GM18520 (cell line): ENCODE data around the gene SPTLC2.

ENCODE experiments used
- ATAC-seq: cut with Tn5 transposase; IDR thresholded peaks from one replicate; pipeline ENCODE4 v1.9.1; 2021; ENCODE audit not compliant: unreplicated experiment

Gene SPTLC2

DNA sequence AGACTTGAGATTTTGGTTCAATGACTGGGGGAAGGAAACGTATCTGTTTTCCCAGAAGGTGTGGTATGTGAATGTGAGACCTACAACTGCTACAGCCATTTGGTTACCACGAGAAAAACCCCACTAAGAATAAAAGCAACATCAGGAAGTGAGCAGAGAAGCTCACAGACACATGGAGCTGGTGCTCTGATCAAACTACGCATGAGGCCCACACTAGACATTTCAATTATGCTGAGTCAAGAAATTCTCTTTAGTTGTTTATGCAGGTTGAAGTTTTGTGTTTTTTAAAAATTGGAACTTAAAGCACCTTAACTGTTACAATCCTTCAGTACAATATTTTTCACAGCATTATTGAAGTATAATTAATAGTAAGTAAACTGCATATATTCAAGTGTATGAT is 8.9 kb upstream of the SPTLC2 start:
- ATAC-seq, result no peak

DNA sequence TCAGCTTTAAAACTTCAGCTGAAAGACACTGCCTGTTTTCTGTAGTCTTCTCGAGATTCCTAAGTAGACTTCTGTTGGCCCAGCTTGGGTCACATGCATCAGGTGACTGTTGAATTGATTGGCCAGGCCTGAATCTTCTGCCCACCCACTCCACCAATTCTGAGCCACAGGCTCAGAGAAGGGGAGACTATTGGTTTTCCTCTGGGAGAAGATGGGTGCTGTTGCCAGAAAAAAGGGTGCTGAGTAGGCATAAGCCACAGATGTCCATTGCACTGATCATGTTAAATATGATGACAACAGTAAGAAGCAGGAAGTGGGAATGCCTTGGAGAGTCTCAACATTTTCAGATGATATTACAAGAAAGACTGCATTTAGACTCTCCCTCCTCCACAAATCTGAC is 6.8 kb upstream of the SPTLC2 start:
- no peak for ATAC-seq

DNA sequence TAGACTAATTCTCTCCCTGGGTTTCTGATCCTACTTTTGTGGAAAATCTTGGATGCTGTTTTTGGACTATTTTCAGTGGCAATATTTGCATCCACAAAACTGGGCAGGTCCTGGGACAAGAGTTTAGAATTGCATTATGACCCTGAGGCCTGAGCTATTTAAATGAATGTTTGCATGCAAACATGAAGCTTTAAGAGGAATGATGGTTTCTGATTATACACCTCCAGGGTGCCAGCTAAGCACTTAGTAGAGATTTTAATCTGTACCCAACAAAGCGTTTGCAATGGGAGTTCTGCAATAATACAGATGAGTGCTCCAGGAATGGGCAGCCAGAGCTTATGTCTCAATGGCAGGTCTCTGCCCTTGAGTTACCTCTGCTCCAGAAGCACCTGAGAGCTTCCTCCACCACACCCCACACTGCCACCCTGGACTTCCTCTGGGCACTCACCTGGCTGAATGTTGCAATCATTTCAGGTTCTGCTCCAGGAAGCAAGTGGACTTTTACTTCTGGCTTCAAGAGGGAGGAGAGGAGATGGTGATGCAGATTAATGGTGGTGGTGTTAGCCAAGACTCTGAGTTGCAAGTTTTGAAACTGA is 6.0 kb upstream of the SPTLC2 start:
- no peak for ATAC-seq

DNA sequence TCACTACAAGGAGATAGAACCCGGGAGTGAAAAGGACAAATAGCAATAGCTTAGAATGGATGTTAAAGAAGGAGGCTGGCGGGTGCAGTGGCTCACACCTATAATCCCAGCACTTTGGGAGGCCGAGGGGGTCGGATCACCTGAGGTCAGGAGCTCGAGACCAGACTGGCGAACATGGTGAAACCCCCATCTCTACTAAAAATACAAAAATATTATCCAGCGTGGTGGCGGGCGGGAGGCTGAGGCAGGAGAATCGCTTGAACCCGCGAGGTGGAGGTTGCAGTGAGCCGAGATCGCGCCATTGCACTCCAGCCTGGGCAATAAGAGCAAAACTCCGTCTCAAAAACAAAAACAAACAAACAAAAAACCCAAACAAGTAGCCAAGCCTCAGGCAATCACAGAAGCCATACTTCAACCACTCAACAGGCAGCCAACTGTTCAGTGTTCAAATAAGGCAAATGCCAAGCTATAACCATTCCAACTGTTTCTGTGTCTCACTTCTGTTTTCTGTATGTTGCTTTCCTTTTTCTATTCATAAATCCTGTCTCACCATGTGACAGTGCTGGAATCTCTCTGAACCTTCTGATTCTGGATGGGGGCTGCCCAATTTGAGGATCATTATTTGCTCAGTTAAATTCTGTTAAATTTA is 3.9 kb upstream of the SPTLC2 start:
- ATAC-seq, result no peak

DNA sequence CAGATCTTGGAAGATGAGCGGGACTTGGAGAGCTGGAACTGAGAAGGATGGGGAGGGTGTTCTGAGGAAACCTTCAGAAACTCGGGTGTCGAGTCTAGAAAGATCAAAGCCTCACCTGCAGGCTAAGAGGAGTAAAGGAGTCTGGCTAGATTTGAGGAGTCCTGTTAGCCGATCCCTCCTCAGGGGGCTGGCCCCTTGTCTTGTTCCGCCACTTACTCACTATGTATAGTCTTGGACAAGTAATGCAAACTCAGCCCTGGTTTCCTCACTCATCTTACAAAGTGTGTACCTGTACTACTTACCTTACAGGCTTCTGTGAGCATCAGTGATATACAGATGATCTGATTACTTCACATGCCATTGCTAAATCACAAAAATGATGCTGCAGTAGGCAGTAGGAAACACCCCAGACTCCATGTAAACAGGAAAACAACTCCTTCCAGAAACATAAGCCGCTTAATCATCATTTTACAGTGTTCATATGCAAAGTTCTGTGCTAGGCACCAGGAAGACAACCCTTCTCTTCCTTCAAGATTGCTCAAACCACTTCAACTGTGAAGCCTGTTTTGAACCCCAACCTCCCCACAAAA is 2.0 kb upstream of the SPTLC2 start:
- ATAC-seq, result no peak

DNA sequence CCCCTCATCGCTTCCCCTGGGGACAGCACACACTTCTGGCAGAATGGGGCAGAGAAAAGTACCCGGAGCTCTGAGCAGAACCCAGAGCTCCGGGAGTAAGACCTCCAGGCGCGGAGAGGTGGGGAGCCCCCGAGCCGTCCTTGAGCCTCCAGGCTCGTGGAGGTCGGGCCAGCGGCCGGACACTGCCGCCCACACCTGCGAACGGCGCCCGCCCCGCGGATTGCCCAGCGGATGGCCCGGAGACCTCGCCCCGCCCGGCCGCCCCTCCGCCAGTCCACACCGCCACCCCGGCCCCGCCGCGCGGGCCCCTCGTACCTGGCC is 344 bp downstream of the SPTLC2 start:
- no peak for ATAC-seq

DNA sequence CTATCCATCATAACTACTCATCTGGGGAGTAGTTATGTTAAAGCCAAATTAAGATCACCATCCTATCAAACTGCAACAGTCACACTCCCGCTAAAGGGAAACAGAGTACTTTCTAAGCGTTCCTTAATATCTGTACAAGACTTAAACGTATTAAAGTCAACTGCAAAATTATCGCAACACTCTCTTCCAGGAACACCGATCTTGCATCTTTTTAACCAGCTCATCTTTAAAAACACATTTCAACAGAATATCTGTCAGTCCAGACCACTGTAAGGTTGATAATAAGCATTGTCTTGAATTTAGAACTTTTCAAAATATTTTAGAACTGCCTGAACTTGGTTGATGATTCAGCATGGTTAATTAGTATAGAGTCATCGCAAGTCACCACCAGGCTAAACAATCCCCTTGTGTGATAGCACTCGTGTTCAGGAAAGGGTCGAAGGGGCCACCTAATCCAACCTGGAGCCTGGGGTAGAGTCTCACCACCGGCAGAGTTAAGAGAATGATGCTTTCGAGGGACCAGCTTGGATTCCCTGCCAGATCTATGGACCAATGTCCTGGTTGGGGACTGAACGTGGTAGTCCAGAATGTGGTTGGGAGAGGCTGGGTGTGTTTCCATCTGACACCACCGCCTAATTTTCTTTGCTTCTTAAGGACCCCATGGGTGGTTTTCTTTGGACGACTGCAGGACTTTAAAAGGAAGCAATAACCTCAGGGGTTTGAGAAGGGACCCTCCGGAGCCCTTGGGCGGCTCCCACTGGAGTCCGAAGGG is 890 bp downstream of the SPTLC2 start:
- no peak for ATAC-seq

DNA sequence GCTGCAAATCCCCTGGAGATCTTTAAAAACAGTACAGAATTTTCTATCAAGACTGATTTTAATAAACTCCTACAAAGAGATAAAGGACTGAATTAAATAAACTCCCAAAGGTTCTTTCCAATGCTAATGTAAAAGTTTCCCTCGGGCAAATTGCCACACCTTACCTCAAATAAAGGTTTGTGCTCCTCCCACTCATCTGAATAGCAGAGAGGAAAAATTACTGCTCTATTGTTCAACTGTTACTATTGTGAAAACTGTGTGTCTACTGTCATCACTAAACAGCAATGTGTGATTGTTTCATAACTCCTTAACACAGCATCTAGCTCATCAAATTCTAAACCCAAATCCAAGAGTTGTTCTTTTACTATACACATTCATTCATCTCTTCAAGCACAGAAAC is 3.2 kb downstream of the SPTLC2 start:
- ATAC-seq, result no peak

DNA sequence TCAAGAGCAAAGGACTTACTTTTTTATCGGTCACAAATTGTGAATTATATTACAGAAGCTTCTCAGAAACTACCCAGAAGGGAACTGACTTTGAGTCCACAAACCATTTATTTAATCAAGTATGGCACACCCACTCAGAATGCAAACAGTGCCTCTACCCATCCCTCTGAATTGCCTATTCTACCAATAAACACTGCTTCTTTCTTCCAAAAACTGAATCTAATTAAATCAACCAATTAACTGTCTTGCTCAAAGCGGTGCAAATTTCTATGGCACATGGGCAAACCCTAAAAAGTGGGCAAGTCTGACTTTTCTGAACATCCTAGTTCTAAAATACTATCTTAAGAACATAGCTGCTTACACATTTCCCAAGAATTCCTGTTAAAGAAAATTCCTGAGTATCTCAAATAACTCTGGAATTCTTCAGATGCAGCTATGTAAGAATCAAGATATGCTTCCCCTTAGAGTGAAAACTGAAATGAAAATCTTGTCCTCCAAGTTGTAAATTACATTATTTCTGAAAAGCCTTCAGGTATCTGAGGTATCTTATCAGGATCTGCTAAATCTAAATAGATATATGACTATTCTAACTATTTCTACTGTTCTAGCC is 4.3 kb downstream of the SPTLC2 start:
- no peak for ATAC-seq

DNA sequence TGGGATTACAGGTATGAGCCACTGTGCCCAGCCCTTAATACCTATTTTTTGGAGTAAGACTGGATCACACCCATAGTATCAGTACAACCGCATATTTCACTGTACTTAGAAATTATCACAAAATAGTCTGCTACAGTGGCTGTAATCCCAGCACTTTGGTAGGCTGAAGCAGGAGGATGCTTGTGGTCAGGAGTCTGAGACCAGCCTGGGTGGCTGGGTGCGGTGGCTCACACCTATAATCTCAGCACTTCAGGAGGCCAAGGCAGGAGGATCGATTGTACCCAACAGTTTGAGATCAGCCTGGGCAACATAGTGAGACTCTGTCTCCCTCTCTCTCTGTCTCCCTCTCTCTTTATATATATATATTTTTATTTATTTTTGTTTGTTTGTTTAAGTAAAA is 5.9 kb downstream of the SPTLC2 start:
- no peak for ATAC-seq

DNA sequence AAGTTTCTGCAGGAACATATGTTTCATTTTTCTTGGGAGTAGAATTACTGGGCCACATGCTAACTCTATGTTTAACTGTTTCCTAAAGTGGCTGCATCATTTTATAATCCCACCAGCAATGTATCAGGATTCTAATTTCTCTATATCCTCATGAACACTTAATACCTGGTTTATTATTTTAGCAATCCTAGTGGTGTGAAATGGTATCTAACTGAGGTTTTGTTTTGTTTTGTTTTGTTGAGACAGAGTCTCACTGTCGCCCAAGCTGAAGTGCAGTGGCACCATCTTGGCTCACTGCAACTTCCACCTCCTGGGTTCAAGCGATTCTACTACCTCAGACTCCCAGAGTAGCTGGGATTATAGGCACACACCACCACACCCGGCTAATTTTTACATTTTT is 6.5 kb downstream of the SPTLC2 start:
- ATAC-seq, result no peak

DNA sequence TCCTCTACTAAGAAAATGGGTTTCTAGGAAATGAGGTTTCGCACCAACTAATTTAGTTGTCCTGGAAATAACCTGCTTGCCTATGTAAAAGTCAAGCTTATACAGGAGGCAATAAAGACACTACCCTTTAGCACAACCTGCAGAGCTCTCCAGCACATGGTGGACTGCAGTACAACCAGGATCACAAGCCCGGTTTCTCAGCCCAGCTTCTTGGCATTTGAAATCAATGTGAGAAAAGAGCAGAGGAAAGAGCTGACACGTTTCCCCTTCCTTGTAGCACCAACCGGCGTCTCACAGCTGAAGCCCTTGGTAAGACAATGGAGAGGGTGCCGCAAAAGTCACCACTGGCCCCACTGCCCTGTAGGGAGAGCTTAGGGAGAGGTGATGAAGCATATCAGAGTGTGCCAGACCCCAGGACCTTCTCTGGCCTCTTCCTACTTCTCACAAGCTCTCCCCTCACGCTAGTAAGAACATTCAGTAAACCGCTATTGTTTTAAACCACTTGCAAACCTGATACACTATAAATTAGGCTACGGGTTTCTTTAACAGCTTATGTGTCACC is 8.6 kb downstream of the SPTLC2 start:
- ATAC-seq, result peak; percentile 38

DNA sequence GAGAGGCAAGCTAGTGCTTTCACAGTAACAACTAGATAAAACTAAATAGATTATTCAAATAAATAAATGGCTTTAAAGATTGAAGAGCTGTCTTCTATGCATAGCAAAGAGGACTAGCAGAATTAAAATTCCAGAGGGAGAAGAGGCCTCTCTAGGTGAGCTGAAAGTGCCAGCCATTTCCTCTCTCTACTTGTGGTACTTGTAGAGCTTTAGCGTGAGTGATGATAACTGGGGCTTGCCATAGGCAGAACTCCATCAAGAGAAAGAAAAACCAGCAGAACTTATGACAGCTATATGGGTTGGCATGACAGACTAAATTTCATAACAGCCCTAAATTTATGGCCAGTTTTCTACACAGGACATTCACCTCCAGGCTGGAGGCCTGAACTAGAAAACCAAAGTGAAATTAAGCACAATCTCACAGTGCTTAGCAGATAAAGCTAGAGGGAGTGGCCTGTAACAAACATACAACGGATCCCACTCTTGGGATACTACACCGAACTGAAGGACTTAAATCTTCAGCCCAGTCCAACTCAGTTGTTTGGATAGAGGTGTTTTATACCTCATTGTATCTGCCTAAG is 11.0 kb downstream of the SPTLC2 start:
- no peak for ATAC-seq

DNA sequence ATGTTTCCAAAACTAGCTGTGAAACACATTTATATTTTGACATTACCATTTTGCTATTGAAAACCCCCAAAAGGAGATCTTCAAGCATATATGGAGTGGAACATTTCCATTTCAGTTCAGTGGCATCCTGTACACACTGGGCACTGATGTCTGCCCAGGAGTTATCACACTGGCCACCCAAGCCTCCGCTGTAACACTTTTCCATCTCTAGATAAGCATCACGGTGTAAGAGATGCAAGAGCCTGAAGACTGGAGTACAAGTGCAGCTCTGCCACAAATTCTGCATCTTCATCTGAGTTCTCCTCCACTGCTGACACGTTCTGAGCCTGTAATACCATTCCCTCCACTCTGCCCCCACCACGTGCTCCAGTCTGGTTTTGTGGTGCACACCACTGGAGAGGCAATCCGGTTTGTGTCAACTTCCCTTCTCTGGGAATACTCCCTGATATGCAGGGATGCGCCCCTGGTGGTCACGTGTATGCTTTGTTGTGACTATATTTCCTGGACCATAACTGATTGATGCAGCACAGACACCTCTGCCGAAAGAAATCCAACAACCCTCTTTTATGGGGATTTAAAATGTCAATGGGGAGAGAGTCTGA is 12.7 kb downstream of the SPTLC2 start:
- ATAC-seq, result no peak

DNA sequence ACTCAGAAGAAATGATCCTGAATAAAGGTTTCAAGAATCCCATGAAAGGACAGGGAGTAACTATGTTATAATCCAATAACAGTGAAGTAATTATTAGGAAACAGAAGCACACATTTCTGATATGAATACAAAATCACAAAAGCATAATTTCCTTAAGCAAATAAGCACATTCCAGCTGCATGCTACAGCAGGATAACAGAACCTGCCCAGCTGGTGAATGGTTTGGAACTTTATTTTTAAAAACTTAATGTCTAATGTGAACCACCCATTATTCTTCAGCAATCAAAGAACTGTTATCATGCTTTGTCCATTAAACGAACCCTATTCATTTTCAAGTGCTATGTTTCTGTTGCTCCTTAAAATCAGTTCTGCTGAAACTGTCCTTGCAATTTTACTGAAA is 13.4 kb downstream of the SPTLC2 start:
- no peak for ATAC-seq

DNA sequence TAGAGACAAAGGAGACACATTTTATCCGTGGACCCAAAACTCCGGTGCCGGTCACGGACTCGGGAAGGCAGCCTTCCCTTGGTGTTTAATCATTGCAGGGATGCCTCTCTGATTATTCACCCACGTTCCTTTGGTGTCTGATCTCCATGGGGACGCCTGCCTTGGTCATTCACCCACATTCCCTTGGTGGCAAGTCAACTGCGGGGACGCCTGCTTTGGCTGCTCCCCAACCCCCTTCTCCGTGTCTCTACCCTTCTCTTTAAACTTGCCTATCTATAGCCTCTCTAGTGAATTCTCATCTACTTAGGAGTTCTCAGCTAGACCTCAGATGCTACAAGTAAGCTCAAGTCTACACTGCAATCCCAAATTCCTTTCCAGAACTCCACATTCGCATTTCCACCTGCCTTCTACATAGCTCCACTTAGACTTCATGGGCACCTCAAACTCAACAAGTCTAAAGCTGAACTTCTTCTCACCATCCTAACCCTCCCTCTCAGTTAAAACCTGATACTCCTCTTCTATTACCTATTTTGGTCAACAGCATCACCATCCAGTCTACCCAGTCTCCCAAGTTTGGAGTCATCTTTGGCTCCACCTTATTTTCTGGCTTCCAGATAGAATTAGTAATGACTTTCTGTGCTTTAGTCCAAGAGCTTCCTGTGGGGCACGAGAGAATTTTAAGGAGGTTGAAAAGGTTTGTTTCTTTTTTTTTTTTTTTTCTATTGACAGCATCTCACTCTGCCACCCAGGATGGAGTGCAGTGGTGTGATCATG is 14.4 kb downstream of the SPTLC2 start:
- no peak for ATAC-seq

DNA sequence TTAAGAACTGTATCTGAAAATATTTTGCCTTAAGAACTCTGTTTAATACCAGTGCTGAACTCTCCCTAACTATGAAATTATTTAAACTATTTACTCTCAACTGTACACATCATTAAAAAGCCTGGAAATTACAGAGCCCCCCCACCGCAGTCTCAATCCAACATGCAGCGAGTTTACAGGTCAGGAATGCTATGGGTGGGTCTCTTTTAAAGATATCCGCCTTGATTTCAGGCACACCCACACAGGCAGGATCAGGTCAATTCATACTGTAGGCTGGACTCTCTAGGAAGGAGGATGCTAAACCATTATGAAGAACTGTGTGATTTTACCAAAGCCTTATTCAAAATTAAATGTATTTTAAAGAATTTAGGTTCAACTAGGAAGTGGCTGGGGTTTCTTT is 16.5 kb downstream of the SPTLC2 start:
- no peak for ATAC-seq

DNA sequence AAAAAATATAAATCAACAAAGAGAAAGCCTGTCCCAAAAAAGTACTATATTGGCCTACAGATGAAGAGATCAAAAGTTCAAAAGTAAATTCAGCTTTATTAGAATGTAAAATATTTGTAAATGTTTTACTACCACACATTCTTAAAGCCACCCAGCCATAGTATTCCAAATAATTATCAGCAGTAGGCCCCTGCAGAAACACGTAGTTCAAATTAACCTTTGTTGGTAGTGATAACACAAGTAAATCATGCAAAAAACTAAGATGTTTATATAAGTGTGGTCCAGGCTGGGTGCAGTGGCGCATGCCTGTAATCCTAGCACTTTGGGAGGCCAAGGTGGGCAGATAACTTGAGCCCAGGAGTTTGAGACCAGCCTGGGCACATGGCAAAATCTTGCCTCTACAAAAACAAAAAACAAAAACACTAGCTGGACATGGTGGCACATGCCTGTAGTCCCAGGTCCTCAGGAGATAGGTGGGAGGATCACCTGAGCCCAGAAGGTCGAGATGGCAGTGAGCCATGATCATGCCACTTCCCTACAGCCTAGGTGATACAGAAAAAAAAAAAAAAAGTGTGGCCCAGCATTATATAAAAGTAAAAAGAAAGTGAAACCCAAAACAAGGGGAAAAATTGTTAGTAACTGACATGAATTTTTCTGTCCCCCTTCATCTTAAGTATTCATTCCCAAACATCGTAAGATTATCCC is 17.9 kb downstream of the SPTLC2 start:
- ATAC-seq, result no peak

DNA sequence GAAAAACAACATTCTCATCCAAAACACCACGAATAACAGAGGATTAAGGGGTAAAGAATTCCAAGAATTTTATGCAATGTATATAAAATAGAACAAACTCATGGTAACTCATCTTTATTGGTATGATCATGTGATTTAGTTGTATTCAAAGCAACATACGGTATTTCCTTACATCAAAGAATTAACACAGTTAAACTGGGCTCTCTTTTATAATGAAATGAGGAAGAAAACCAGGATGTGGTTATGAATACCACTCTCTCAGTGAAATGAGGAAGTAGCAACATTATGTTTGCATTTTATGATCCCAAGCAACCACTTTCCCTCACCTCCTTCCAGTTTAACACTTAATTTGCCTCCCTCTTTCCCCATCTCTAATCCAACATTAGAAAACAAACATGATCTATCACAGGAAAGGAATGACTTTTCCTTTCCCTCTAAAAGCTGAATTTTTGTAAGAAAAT is 22.9 kb downstream of the SPTLC2 start:
- peak; percentile 58 for ATAC-seq
